Esophagus squamous epithelium (tissue), 5 donors: ENCODE data around the gene ANKRD39. TPM values are rescaled to one million over a fixed set of nuclear protein-coding genes. Genes with fewer than 3 reads are reported as not detected.
A peak's percentile ranks its signal among the peaks of the same experiment; 100 is the strongest.

ENCODE experiments used
- DNase-seq: peaks from one replicate; lab custom pipeline; 2025; lab: John Stamatoyannopoulos, UW
- H3K27ac ChIP-seq, 4 donors: fragments of 200-600 bp; sonication (generic); one replicate each; pipeline ENCODE4 v1.5.1; 2016 to 2019; ENCODE audit warnings: mild to moderate bottlenecking in 1 of 4
- H3K27me3 ChIP-seq, 4 donors: fragments of 200-600 bp; sonication (generic); 1 replicate in 3 of 4; 2 replicates in 1 of 4; pipeline versions ENCODE4 v1.5.1 to v1.6.0; 2017 to 2021; ENCODE audit warnings: antibody characterized with exemption in 1 of 4
- H3K36me3 ChIP-seq, 3 donors: fragments of 200-600 bp; sonication (generic); one replicate each; pipeline ENCODE4 v1.5.1; 2016 to 2019
- H3K4me1 ChIP-seq, 3 donors: fragments of 200-600 bp; sonication (generic); one replicate each; pipeline ENCODE4 v1.5.1; 2017 to 2019
- H3K4me3 ChIP-seq, 4 donors: fragments of 200-600 bp; sonication (generic); 1 replicate in 3 of 4; 2 replicates in 1 of 4; pipeline ENCODE4 v1.5.1; 2016 to 2019; ENCODE audit warnings: mild to moderate bottlenecking in 2 of 4, moderate library complexity in 1 of 4
- H3K9me3 ChIP-seq, 3 donors: fragments of 200-600 bp; sonication (generic); one replicate each; pipeline ENCODE4 v1.5.1; 2016 to 2019
- POLR2A ChIP-seq, 4 donors: fragments of 450-650 bp; IDR thresholded peaks; one replicate each; pipeline ENCODE4 v1.6.1; 2017; ENCODE audit warnings: antibody characterized with exemption in 4 of 4, mild to moderate bottlenecking in 4 of 4, moderate library complexity in 3 of 4
- WGBS, 2 donors: methylation state at CpG; one replicate each; pipeline ENCODE4 v1.1.5; 2018; 5-methylcytosine and 5-hydroxymethylcytosine counted together
- intact Hi-C: fragments of 100-400 bp; cut with DNase I; formaldehyde crosslinking; loops from one replicate; pipeline ENCODE4 v1.15.0; 2022
- total RNA-seq, 4 donors: library from RNA; depleted of rRNA; stranded (reverse); fragments of >200 nt; gene quantifications; one replicate each; pipeline ENCODE4 v1.1.0, GENCODE V29; 2016
- TF ChIP-seq, protein P1 (sequence below), 6 experiments: fragments of 450-650 bp in 4 of 6; fragments of 200-600 bp in 2 of 6; sonication (generic) in 2 of 6; IDR thresholded peaks; one replicate each; pipeline ENCODE4 v1.5.1; 2016 to 2019; ENCODE audit warnings: antibody characterized with exemption in 6 of 6, mild to moderate bottlenecking in 4 of 6, moderate library complexity in 4 of 6
- donor health status: DM: yes; HTN: yes; CAD: no.

ANKRD39 gene
- total RNA-seq, 4 donors from 2014 or later: 7.1 to 17.2 (median 14.0) TPM

DNA sequence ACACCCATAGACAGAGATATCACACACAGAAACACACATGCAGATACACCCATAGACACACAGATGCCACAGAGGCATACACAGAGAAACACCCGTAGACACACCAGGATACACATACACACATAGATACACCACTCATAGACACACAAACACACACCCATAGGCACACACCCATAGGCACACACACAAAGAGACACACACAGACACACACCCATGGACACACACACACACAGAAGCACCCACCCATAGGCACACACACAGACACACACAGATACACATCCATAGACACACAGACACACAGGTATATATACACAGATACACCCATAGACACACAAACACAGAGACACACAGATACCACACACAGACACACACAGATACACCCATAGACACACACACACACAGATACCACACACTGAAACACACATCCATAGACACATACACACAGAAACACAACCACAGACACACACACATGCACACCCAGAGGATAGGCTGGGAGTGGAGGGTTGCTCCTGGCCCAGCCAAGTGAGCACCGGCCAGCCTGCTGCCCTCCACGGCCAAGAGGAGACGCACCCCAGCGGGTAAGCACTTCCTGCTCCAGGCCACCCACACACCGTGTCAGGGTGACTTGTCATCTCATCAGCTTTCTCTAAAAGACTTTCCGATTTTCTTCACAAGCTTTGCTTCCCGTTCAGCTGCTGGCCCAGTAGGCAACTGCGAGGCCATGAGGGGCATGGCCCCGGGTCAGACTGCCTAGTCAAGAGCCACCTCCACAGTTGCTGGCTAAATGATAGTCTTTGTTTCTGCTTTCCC lies 55.8 kb downstream of the ANKRD39 start:
- 62 to 88% methylated on average over 7 to 8 of the region's 10 CpGs for WGBS, 2 donors
- Histone ChIP-seq H3K27me3 (no peaks in the 10 kb centered on the region), H3K4me3 (no peak overlapping the region), H3K9me3 (no peaks in the 10 kb centered on the region), H3K4me1 (peaks cover 0 to 10% (median 0%) of the 10 kb centered on the region in 3 donors), H3K27ac (no peak overlapping the region), H3K36me3 (peaks cover 0 to 68% (median 5%) of the 10 kb centered on the region in 3 donors)
- intact Hi-C loops: no loop called here
- DNase-seq: no peak
- TF ChIP-seq POLR2A (IDR thresholded peaks at IDR 0.05): no peak
- TF ChIP-seq, protein P1, sequence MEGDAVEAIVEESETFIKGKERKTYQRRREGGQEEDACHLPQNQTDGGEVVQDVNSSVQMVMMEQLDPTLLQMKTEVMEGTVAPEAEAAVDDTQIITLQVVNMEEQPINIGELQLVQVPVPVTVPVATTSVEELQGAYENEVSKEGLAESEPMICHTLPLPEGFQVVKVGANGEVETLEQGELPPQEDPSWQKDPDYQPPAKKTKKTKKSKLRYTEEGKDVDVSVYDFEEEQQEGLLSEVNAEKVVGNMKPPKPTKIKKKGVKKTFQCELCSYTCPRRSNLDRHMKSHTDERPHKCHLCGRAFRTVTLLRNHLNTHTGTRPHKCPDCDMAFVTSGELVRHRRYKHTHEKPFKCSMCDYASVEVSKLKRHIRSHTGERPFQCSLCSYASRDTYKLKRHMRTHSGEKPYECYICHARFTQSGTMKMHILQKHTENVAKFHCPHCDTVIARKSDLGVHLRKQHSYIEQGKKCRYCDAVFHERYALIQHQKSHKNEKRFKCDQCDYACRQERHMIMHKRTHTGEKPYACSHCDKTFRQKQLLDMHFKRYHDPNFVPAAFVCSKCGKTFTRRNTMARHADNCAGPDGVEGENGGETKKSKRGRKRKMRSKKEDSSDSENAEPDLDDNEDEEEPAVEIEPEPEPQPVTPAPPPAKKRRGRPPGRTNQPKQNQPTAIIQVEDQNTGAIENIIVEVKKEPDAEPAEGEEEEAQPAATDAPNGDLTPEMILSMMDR (IDR thresholded peaks at IDR 0.05): no peak

DNA sequence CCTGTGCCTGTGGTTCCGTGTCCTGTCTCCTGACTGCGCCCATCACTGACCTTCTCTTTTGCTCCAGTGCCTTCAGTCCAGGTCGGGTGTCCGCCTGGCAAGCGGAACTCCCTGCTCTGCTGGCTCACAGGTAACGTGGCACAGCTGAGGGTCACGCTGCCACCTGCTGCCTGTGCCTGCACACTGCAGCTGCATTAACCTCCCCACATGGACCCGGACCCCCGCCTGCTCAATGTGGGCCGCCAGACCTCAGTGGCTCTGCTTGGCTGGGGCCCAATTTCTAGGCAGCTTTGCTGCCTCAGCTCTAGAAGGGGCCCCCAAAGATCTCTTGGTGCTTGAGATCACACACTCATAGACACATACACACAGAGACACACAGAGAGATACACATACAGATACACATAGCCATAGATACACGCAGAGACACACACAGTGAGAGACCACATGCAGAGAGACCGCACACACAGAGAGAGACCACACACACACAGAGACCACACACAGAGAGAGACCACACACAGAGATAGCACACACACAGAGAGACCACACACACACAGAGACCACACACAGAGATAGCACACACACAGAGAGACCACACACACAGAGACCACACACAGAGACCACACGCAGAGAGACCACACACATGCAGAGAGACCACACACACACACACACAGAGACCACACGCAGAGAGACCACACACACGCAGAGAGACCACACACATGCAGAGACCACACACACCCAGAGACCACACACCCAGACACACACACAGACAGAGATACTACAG lies 56.6 kb downstream of the ANKRD39 start:
- 35 to 75% methylated on average over 2 to 6 of the region's 15 CpGs for WGBS, 2 donors
- no peak overlapping the region for H3K27ac ChIP-seq
- intact Hi-C loops: no loop called here
- DNase-seq: peak; percentile 13
- peaks cover 0 to 10% (median 0%) of the 10 kb centered on the region in 3 donors for H3K4me1 ChIP-seq
- no peaks in the 10 kb centered on the region for H3K9me3 ChIP-seq
- peaks cover 0 to 72% (median 6%) of the 10 kb centered on the region in 3 donors for H3K36me3 ChIP-seq
- no peaks in the 10 kb centered on the region for H3K27me3 ChIP-seq
- no peak for TF ChIP-seq POLR2A (IDR thresholded peaks at IDR 0.05)
- TF ChIP-seq, protein P1 (IDR thresholded peaks at IDR 0.05): peak; percentile 77 to 94 (median 90)
- no peak overlapping the region for H3K4me3 ChIP-seq

DNA sequence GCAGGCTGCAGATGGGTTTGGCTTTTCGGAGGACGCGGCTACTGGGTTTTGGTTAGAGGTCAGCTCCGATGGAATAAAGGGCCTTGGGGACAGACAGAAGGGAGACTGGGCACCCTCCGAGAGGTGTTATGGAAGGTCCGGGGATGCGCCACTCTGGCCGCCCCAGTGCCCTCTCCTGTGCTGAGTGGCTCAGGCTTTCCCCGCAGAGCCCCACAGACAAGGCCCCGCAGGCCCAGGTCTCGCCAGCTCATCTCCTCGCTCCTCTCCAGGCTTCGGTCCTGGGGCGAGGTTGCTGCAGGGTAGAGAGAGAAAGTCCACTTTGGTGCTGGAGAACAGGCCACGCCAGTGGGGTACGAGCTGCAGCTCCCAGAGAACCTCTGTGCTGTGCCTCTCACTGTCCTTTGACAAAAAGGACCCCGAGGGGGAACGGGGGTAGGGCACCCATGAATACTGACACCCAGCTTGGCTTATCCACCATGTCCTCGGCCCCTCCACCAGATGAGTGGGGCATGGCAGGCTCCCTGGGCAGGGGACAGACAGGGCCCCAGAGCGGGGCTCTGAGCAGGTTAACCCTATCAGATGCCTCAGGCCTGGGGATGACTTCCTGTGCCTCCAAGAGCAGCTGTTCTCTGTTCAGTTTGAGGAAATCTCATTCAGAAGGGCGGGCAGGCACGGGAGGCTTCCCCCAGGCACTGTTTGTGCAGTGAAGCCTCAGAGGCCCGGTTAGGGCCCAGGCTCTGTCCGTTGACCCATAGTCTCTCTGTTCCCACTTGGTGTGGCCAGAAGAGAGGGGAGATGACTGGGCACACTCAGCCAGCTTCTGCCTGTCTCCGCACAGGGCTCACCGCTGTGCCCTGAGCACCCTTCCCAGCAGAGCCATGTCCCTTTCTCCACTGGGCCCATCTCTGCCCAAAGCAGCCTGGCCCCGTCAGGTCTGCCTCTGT lies 57.5 kb downstream of the ANKRD39 start:
- peaks cover 0 to 72% (median 6%) of the 10 kb centered on the region in 3 donors for H3K36me3 ChIP-seq
- WGBS, 2 donors: 79 to 87% methylated on average over 6 to 11 of the region's 27 CpGs
- no peaks in the 10 kb centered on the region for H3K27me3 ChIP-seq
- intact Hi-C loops: no loop called here
- no peaks in the 10 kb centered on the region for H3K9me3 ChIP-seq
- no peak for DNase-seq
- H3K27ac ChIP-seq: no peak overlapping the region
- TF ChIP-seq, protein P1 (IDR thresholded peaks at IDR 0.05): no peak
- no peak for TF ChIP-seq POLR2A (IDR thresholded peaks at IDR 0.05)
- H3K4me3 ChIP-seq: no peak overlapping the region
- peaks cover 0 to 10% (median 0%) of the 10 kb centered on the region in 3 donors for H3K4me1 ChIP-seq

DNA sequence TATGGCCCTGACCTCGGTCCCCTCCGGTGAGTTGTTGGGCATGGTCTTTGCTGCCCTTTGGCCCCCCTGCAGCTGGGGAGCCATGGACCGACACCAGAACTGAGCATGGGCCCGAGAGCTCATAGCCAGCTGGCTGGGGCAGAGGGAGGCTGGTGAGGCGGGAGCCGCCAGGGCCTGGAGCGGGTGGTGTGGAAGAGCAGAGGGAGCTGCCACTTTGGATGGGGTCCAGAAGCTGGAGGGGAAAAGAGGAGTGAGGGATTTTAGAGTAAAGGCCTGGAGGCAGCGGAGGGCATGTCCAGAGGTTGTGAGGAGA lies 58.2 kb downstream of the ANKRD39 start:
- no peak for TF ChIP-seq POLR2A (IDR thresholded peaks at IDR 0.05)
- TF ChIP-seq, protein P1 (IDR thresholded peaks at IDR 0.05): no peak
- Histone ChIP-seq H3K9me3 (no peaks in the 10 kb centered on the region), H3K4me1 (peaks cover 0 to 10% (median 0%) of the 10 kb centered on the region in 3 donors), H3K36me3 (peaks cover 0 to 69% (median 6%) of the 10 kb centered on the region in 3 donors), H3K27me3 (no peaks in the 10 kb centered on the region), H3K4me3 (no peak overlapping the region), H3K27ac (no peak overlapping the region)
- WGBS, 2 donors: 65 to 97% methylated on average over 2 to 8 of the region's 8 CpGs
- intact Hi-C loops: no loop called here
- no peak for DNase-seq
